Activated naive CD4-positive, alpha-beta T cell treated with anti-CD3 and anti-CD28 coated beads for 36 hours (primary cell): ENCODE results near the gene TLCD1. TPM values are rescaled to one million over a fixed set of nuclear protein-coding genes. Genes with fewer than 3 reads are reported as not detected.

Source experiments
- CTCF ChIA-PET: fragments of 350-600 bp; sonication (Branson Sonifier 250); formaldehyde crosslinking; loops from one replicate; lab custom pipeline; 2021; ENCODE audit warnings: antibody characterized with exemption; lab: Charles Lee
- DNase-seq: peaks from one replicate; pipeline ENCODE4 v3.0.0-alpha.2; 2020
- H3K27ac Mint-ChIP-seq: one replicate; pipeline ENCODE4 v1.8.0; 2021; ENCODE audit warnings: mild to moderate bottlenecking, mixed read lengths
- H3K27me3 Mint-ChIP-seq: one replicate; pipeline ENCODE4 v1.8.0; 2021; ENCODE audit warnings: low read depth, mixed read lengths
- H3K36me3 Mint-ChIP-seq: one replicate; pipeline ENCODE4 v1.8.0; 2021; ENCODE audit warnings: low read depth, mixed read lengths
- H3K4me1 Mint-ChIP-seq: one replicate; pipeline ENCODE4 v1.8.0; 2021; ENCODE audit warnings: low read depth, mixed read lengths
- H3K4me3 Mint-ChIP-seq: one replicate; pipeline ENCODE4 v1.8.0; 2021; ENCODE audit warnings: mild to moderate bottlenecking, moderate library complexity, mixed read lengths
- H3K9me3 Mint-ChIP-seq: one replicate; pipeline ENCODE4 v1.8.0; 2021; ENCODE audit warnings: mixed read lengths
- intact Hi-C: fragments of 100-400 bp; cut with micrococcal nuclease; formaldehyde crosslinking; loops from one replicate; pipeline ENCODE4 v1.15.1; 2023
- total RNA-seq, 2 experiments: library from RNA; stranded (reverse); gene quantifications; one replicate each; pipeline ENCODE4 v1.2.3, GENCODE V29; 2021

TLCD1 gene
- total RNA-seq, 2 experiments from 2014 or later = 4.0 to 4.6 TPM

DNA sequence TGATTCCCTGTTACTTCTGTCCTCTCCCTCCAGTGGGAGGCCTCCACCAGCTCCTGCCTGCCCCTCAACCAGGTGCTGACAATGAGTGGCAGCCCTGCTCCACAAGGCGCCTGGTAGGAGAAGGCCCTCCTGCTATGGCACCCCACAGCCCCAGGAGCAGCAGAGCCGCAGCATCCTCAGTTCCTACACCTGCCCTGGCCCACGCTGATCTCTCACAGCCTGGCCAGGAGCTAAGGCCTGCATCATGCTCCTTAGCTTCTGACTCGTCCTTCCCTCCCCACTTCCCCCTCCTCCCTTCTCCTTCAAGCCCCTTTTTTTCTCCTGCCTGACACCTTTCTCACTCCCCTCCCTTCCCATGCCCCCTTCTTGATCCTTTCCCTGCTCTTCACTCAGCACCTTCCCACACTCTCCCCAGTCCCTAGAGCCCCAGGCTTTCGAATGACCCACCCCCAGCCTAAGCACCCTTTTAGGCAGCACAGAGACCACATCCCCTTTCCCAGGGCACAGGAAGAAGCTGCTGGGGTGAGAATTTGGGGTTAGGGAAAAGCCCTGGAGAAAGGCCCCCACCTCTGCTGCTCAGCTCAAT, 20.9 kb downstream of the TLCD1 start:
- CTCF ChIA-PET = no interaction called here
- Mint-ChIP-seq H3K36me3 (peaks cover 20% of the 10 kb centered on the region), H3K9me3 (no peaks in the 10 kb centered on the region), H3K27ac (peak overlapping the region; percentile 22), H3K4me3 (no peak overlapping the region), H3K4me1 (no peaks in the 10 kb centered on the region), H3K27me3 (no peaks in the 10 kb centered on the region)
- DNase-seq = no peak
- intact Hi-C loops = no loop called here

DNA sequence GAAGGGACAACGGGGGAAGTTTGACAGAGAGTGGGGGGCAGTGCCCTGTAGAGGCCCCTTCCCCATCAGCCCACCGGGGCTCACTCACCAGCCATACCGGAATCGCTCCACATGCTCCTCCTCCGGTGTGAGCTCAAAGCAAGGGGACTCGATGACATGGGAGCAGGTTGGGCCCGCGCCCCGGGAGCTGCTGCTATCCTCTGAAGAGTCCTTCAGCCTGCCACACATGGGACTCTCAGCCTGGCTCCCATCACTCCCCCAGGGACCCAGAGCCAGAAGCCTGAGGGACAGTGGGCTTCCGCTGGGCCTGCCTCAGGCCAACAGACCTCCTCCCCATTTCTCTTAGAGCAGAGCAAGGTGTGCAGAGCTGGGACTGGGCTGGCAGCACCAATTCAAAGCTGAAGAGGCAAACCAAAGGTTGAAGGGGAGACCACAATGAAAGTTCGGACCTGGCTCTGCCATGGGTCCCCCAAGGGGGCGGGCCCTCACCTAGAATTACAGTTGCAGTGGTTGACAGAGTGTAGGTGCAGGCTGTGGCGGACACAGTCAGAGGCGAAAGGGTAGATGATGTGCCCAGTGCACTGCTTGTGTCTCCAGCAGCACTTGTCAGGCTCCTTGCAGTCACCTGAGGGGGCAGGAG, 21.7 kb downstream of the TLCD1 start:
- Mint-ChIP-seq H3K4me1 (no peaks in the 10 kb centered on the region), H3K9me3 (no peaks in the 10 kb centered on the region), H3K27ac (no peak overlapping the region), H3K4me3 (no peak overlapping the region), H3K36me3 (peaks cover 25% of the 10 kb centered on the region), H3K27me3 (no peaks in the 10 kb centered on the region)
- no peak for DNase-seq
- CTCF ChIA-PET = interaction anchor here (0.6 kb wide), 1 partner anchor 91 kb away, joined by 3 read pairs; no protein-coding TSS in a partner anchor
- intact Hi-C loops = no loop called here

DNA sequence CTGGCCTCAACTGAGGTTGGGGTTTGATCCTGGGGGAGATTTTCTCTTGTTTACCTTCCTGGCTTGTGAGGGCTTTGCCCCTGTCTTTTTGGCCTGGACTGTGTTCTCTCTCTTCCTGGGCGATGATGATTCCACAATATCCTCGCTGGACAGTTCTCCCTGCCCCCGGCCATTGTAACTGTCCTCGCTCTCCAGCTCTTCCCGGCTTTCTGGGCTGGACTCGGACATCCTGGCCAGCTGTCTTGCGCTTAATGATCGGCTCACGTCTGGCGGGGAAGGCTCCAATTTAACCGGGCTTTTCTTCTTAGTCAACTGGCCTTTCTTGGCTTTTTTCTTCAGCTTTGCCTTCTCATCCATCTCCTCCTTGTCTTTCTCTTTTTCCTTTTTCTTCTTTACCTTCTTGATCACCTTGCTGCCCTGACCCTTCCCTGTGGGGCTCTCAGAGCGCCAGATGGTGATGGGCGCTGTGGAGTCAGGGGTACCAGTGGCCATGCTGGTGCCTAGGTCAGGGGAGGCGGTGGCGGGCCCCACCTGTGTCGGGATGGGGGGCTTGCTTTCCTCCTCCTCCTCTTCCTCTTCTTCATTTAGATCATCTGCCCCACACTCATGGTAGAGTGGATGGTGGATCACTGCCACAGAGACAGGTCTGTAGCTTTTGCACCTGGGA, 22.3 kb downstream of the TLCD1 start:
- H3K27ac Mint-ChIP-seq = no peak overlapping the region

DNA sequence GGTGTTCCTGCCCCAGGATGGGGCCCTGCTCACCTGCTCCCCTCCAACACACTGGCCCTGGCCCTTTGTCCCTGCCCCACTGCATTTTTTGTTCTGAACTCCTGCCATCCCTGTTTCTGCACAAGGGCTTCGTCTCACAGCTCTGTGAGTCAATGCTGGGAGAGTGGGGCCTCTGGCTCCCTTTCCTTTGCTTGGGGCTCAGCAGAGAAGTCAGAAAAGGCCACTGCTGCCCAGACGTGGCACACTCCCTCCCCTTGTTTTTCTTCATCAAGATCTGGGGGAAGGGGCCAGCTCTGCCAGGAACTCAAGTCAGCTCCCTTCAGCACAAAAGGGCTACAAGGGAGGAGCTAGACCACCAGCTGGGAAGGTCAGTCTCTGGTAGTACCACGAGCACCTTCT, 23.3 kb downstream of the TLCD1 start:
- H3K27me3 Mint-ChIP-seq = no peaks in the 10 kb centered on the region
- intact Hi-C loops = no loop called here
- H3K4me3 Mint-ChIP-seq = no peak overlapping the region
- H3K36me3 Mint-ChIP-seq = peaks cover 28% of the 10 kb centered on the region
- CTCF ChIA-PET = no interaction called here
- H3K9me3 Mint-ChIP-seq = no peaks in the 10 kb centered on the region
- H3K27ac Mint-ChIP-seq = no peak overlapping the region
- DNase-seq = no peak
- no peaks in the 10 kb centered on the region for H3K4me1 Mint-ChIP-seq

More for the DNA sequence above, 22.3 kb downstream of the TLCD1 start:
- DNase-seq = no peak
- Mint-ChIP-seq H3K9me3 (no peaks in the 10 kb centered on the region), H3K4me3 (no peak overlapping the region), H3K4me1 (no peaks in the 10 kb centered on the region), H3K36me3 (peaks cover 28% of the 10 kb centered on the region), H3K27me3 (no peaks in the 10 kb centered on the region)
- CTCF ChIA-PET = interaction anchor here (0.6 kb wide), 1 partner anchor 91 kb away, joined by 3 read pairs; no protein-coding TSS in a partner anchor
- intact Hi-C loops = no loop called here

DNA sequence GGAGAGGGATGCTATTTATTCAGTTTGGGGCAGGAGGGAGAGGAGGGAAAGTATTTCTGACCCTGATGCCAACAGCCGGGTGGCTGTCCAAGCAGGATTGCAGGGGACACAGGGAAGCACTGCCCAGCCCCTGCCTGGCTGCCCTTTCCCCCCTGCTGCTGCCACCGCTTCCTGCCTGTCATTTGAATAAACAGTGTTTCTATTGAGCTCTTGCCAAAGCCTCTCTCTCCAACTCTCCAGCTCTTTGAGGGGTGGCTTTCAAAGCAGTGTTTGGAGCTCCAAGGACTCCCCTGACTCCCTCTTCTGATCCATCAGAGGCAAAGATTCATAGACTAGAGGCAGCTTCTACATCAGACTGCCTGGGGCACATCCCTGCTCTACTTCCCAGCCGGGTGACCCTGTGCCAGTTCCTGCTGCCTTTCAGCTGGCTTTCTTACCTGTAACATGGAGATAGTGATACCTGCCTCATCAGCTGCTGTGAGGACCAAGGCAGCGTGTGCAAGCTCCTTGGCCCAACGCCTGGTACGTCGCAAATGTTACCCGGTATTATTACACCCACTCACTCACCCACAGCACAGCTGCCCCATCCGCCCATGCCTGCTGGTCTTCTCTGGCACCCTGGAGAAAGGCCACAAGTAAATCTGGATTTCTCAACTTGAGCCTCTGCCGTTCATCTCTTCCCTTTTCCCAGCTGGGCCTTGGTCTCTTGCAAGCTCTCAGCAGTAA, 23.8 kb downstream of the TLCD1 start:
- no peak for DNase-seq
- Mint-ChIP-seq H3K4me3 (no peak overlapping the region), H3K27me3 (no peaks in the 10 kb centered on the region), H3K9me3 (no peaks in the 10 kb centered on the region), H3K27ac (no peak overlapping the region), H3K36me3 (peaks cover 34% of the 10 kb centered on the region), H3K4me1 (no peaks in the 10 kb centered on the region)
- CTCF ChIA-PET = no interaction called here
- intact Hi-C loops = no loop called here

DNA sequence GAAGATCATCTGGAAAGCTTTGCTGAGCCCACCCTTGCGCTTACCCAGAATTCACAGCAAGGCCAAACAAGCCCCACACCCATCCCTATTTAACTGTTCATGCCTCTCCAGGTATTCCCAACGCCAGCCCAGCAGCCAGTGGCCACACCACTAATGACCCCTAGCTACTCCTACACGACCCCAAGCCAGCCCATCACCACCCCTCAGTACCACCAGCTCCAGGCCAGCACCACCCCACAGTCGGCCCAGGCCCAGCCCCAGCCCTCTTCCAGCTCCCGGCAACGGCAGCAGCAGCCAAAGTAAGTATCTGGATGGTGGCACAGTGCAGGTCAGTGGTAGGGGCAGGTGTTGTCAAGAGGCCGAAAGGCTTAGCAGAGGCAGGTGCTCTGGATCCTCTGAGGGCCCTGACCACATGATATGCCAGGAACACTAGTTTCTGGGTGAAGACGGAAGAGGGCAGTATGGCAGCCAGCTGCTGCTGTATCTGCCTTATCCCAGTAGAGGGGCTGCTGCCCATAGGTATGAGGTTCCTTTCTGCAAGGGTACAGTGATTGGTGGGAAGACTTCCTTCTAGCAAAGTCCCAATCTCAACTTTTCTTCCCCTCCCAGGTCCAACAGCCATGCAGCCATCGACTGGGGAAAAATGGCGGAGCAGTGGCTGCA, 25.1 kb downstream of the TLCD1 start:
- CTCF ChIA-PET = no interaction called here
- Mint-ChIP-seq H3K4me3 (no peak overlapping the region), H3K27me3 (no peaks in the 10 kb centered on the region), H3K36me3 (peaks cover 37% of the 10 kb centered on the region), H3K27ac (no peak overlapping the region), H3K4me1 (no peaks in the 10 kb centered on the region), H3K9me3 (no peaks in the 10 kb centered on the region)
- DNase-seq = no peak
- intact Hi-C loops = no loop called here

DNA sequence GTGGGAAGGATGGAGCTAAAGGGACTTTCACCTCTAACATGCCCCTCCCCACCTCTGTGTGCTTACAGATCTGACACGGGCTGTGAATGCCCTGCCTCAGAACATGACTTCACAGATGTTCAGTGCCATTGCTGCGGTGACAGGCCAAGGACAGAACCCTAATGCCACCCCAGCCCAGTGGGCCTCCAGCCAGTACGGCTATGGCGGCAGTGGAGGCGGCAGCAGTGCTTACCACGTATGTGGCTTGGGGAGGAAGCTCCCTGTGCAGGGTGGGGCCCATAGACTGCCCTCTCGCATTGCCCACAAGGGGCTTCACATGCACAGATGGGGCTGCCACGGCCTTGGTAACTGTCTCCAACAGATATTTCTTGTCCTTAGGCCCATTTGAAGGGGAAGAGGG, 25.8 kb downstream of the TLCD1 start:
- no peak for DNase-seq
- no peaks in the 10 kb centered on the region for H3K9me3 Mint-ChIP-seq
- CTCF ChIA-PET = no interaction called here
- H3K27me3 Mint-ChIP-seq = no peaks in the 10 kb centered on the region
- no peak overlapping the region for H3K4me3 Mint-ChIP-seq
- H3K36me3 Mint-ChIP-seq = peaks cover 39% of the 10 kb centered on the region
- H3K4me1 Mint-ChIP-seq = no peaks in the 10 kb centered on the region
- H3K27ac Mint-ChIP-seq = no peak overlapping the region
- intact Hi-C loops = no loop called here

DNA sequence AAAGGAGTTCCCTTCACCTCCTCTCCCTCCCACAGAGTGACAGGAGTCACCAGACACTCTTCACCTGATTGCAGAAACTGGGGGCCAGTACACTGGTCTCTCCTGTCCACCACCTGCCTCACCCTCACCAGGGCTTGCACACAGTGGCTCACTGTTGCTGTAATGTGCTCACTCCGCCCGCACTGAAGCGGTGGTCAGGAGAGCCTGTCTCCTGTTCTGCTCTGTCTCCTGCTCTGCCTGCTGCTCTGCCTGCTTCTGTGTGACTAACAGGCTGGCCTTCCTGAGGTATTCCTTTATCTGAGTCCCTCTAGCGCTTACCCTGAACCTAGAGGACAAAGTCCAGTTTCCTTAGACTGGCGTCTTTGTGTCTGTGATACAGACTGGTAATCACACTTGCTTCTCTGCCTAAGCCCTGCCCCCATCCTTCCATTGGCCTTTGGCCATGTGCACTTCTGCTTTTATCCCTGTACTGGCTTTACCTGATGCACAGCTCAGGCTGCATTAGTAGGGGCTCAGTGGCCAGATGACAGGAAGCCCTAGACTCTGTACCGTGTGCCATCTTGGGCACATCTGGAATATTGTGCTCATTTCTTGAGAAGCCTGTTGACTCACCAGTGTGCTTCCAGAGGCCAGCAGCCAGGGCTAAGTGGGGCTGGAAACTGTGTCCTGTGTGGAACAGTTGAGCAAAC, 27.6 kb downstream of the TLCD1 start:
- DNase-seq = no peak
- H3K27ac Mint-ChIP-seq = peak overlapping the region; percentile 18
- H3K4me1 Mint-ChIP-seq = no peaks in the 10 kb centered on the region
- CTCF ChIA-PET = no interaction called here
- intact Hi-C loops = no loop called here
- H3K4me3 Mint-ChIP-seq = no peak overlapping the region
- H3K9me3 Mint-ChIP-seq = no peaks in the 10 kb centered on the region
- H3K27me3 Mint-ChIP-seq = no peaks in the 10 kb centered on the region
- peaks cover 47% of the 10 kb centered on the region for H3K36me3 Mint-ChIP-seq

DNA sequence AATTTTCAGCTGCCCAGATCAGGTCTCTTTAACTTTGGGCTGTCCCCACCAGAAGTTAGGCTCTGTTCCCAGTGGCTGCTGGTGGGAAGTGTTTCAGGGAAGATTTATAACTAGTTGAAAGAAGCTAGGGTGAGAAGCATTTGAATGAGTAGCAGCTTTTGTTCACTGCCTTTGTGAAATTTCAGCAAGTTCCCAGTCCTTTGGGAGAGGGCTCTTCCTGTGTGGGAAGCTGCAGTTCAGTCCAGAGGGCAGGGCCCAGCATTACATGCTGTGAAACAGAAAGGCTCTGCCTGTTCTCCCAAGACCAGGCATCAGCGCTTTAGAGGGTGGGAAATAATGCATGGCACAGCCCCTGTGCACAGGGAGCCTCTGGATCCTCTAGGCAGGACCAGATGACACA, 32.2 kb downstream of the TLCD1 start:
- CTCF ChIA-PET = interaction anchor here (2.0 kb wide), 1 partner anchor 47 kb away, joined by 6 read pairs; no protein-coding TSS in a partner anchor
- Mint-ChIP-seq H3K4me3 (no peak overlapping the region), H3K27me3 (no peaks in the 10 kb centered on the region), H3K9me3 (no peaks in the 10 kb centered on the region), H3K36me3 (peaks cover 52% of the 10 kb centered on the region), H3K27ac (no peak overlapping the region), H3K4me1 (no peaks in the 10 kb centered on the region)
- intact Hi-C loops = no loop called here
- DNase-seq = no peak

DNA sequence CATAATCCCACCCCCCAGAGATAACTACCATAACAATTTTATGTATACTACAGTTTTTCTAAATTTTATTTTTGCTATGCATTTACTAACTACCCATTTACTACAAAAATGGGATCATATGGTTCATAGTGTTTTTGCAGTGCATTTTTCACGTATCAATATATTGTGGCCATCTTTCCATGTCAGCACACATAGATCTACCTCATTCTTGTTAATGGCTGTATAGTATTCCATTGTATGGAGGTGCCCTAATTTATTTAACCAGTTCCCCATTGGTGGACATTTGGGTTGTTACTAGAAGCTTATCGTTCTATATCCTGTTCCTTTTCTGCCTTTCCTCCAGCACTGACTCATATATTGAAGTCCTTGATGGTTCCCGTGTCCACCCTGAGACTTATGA, 37.0 kb downstream of the TLCD1 start:
- no peak for DNase-seq
- Mint-ChIP-seq H3K9me3 (no peaks in the 10 kb centered on the region), H3K4me1 (no peaks in the 10 kb centered on the region), H3K36me3 (peaks cover 63% of the 10 kb centered on the region), H3K4me3 (no peak overlapping the region), H3K27me3 (no peaks in the 10 kb centered on the region), H3K27ac (no peak overlapping the region)
- CTCF ChIA-PET = interaction anchor here (0.7 kb wide), 1 partner anchor 442 kb away, joined by 3 read pairs; no protein-coding TSS in a partner anchor
- intact Hi-C loops = no loop called here

DNA sequence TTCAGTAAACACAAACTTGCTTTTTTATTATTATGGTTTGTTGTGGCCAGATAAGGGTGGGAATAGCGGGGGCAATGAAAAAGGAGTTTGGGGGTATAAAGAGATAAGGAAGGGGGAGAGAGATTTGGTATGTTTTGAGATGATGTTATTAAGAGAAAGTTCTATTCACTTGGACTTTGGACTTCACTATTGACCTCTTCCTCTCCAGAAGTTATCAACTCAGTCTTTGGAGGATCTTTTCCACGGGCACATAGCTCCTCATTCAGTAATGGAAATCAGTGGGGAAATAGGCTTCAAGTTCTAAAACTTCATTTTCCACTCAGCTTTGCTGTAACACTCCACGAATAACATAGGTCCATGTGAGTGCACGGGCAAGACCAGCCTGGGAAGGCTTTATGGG, 37.6 kb downstream of the TLCD1 start:
- H3K27me3 Mint-ChIP-seq = no peaks in the 10 kb centered on the region
- H3K4me3 Mint-ChIP-seq = no peak overlapping the region
- peaks cover 63% of the 10 kb centered on the region for H3K36me3 Mint-ChIP-seq
- no peaks in the 10 kb centered on the region for H3K4me1 Mint-ChIP-seq
- DNase-seq = no peak
- H3K9me3 Mint-ChIP-seq = no peaks in the 10 kb centered on the region
- intact Hi-C loops = no loop called here
- CTCF ChIA-PET = interaction anchor here (0.7 kb wide), 1 partner anchor 442 kb away, joined by 3 read pairs; no protein-coding TSS in a partner anchor
- no peak overlapping the region for H3K27ac Mint-ChIP-seq
